Kidney epithelial cell (primary cell): ENCODE data around the gene EFNA4. TPM values are rescaled to one million over a fixed set of nuclear protein-coding genes. Genes with fewer than 3 reads are reported as not detected.

Experiments
- DNase-seq: peaks from one replicate; pipeline ENCODE4 v3.0.0-alpha.2; 2010; ENCODE audit warnings: low read depth
- H3K27me3 ChIP-seq: 2 replicates; pipeline ENCODE4 v1.6.0; 2011; ENCODE audit warnings: low read length; ENCODE audit not compliant: control insufficient read depth, insufficient read depth
- H3K36me3 ChIP-seq: 2 replicates; pipeline ENCODE4 v1.5.1; 2011; ENCODE audit warnings: low read length; ENCODE audit not compliant: control insufficient read depth, insufficient read depth
- H3K4me3 ChIP-seq: 2 replicates; pipeline ENCODE4 v1.5.1; 2011; ENCODE audit warnings: low read depth, mild to moderate bottlenecking, control low read depth, low read length
- CTCF ChIP-seq: IDR thresholded peaks from 2 replicates; pipeline ENCODE4 v1.5.1; 2011; ENCODE audit warnings: mild to moderate bottlenecking, moderate library complexity, low read length, control low read depth, inconsistent platforms; ENCODE audit not compliant: insufficient read depth, poor library complexity, severe bottlenecking
- total RNA-seq: library from RNA; depleted of rRNA; stranded (reverse); fragments of >200 nt; gene quantifications from 2 replicates; pipeline ENCODE4 v1.2.3, GENCODE V29; 2015

EFNA4 gene
- total RNA-seq, 1 donor from 2014 or later: 16.8 TPM

GRCh38 chr1:155017946-155018316, 45.6 kb upstream of the EFNA4 start:
- no peak for DNase-seq
- no peaks in the 10 kb centered on the region for H3K36me3 ChIP-seq
- no peaks in the 10 kb centered on the region for H3K27me3 ChIP-seq
- TF ChIP-seq CTCF: no peak
- H3K4me3 ChIP-seq: no peak overlapping the region

- no peak for DNase-seq
- Histone ChIP-seq H3K27me3 (no peaks in the 10 kb centered on the region), H3K36me3 (no peaks in the 10 kb centered on the region), H3K4me3 (no peak overlapping the region)
- TF ChIP-seq CTCF: no peak
Observed at GRCh38 chr1:155018617-155019348, 44.8 kb upstream of the EFNA4 start.

DNA sequence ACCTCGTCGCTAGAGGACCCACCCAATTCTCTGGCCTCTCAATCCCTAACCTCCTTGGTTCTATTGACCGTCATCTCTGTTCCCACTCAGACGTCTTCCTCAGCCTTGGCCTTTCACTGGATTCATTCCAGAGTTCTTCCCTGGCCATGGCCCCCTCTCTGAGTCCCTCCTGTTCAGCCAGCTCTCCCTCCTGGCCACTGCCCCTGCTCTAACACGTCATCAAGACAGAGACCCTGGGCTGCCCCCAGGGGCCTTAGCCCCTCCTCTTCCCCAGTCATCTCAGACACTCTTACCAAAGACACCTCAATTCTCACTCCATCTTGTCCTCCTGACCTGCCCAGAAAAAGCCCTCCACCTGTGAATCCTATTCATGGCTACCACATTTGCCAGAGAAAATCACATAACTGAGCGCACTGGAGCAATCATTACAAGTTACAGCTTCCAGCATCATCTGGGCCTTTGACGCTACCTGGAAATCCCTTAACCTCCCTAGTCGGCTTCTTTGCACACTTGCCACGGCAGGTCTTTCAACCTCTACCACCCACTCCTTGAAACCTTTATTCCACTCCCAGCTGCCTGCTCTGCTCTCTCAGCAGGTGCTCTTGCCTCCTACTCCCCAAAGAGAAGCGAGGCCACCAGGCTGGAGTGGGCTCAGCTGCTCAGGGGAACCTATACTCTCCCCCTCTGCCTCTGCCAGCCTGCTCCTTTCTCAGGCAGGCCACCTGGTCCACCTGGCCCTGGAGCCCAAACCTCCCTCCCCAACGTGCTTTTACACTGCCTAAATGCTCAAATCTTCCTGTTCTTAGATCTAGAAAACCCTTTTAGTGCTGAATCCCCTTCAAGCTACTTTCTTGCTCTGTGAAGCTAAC, 43.9 kb upstream of the EFNA4 start:
- Histone ChIP-seq H3K4me3 (no peak overlapping the region), H3K36me3 (no peaks in the 10 kb centered on the region)
- TF ChIP-seq CTCF: no peak

DNA sequence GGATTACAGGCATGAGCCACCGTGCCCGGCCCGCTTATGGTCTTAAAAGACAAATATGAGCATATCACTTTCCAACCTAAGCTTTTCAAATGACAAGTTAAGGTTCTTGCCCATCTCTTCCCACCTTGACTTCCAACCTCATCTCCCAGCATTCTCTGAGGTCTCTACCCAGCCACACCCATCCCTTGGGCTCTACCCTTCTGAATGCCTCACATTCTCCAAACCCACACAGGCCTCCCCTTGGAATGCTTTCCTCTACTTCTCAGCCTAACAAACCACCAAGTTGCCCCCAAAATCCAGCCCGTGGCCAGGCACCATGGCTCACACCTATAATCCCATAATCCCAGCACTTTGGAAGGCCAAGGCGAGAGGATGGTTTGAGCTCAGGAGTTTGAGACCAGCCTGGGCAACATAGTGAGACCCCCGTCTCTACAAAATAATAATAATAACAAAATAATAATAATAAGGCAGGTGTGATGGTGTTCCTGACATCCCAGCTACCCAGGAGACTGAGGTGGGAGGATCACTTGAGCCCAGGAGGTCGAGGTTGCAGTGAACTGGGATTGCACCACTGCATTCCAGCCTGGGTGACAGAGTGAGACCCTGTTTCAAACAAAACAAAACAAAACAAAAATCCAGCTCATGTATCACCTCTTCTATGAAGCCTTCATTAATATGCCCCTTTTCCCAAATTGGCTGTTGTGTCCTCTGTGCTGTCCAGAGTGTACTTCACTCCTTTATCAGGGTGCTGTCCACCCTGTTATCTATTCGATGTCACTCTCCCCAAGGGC, 41.2 kb upstream of the EFNA4 start:
- no peak overlapping the region for H3K4me3 ChIP-seq
- no peaks in the 10 kb centered on the region for H3K27me3 ChIP-seq
- DNase-seq: no peak
- no peak for TF ChIP-seq CTCF
- no peaks in the 10 kb centered on the region for H3K36me3 ChIP-seq

More for the DNA sequence above, 43.9 kb upstream of the EFNA4 start:
- H3K27me3 ChIP-seq: no peaks in the 10 kb centered on the region
- no peak for DNase-seq

GRCh38 chr1:155022927-155023236, 40.7 kb upstream of the EFNA4 start:
- no peak for TF ChIP-seq CTCF
- Histone ChIP-seq H3K27me3 (no peaks in the 10 kb centered on the region), H3K36me3 (no peaks in the 10 kb centered on the region), H3K4me3 (no peak overlapping the region)
- no peak for DNase-seq
